ENCODE data around the gene TTC28. TPM values are rescaled to one million over a fixed set of nuclear protein-coding genes. Genes with fewer than 3 reads are reported as not detected.

The TTC28 gene
- total RNA-seq, 1 experiment from 2014 or later: 0.12 TPM

DNA sequence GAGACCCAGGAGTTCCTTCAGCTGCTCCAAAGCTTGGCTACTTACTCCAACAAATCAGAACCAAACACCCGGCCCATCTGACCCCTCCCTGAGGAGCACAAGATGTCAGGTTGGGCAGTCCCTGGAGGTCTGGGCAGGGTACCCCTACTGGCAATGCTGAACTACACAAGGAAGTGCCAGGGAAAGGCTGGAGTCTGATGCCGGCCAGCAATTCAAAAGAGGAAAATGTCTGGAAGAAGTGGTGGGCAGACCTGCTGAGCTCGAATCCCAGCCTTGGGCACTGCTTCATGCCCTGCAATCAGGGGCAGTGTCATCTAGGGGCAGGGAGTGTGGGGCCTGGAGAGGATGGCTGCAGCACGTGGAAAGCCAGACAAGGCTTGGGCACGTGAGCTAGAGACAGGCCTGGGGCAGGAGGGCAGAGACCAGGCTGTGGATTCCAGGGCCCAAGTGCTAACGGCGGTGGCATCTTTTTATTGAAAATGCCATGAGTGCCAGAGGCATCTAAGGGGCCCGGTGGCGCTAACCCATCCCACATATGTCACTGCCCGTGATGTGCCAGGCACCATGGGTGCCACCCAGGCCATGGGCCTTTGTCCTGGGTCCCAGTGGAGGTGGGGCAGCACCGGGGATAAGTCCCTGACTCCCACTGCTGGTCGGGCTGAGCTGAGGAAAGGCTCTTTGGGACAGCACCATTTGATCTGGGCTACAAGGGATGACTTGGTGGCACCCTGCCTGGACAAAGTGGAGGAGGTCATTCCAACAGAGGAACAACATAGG lies 662.7 kb downstream of the TTC28 start:
- intact Hi-C loops (cut with micrococcal nuclease): no loop called here
- H3K27me3 ChIP-seq (ENCODE audit: insufficient read depth, low read length): no peaks in the 10 kb centered on the region
- no peaks in the 10 kb centered on the region for H4K20me1 ChIP-seq (ENCODE audit: insufficient read depth)
- ATAC-seq (no peak), DNase-seq (ENCODE audit: low read depth, low spot score) (no peak)
- no peaks in the 10 kb centered on the region for H3K79me2 ChIP-seq (ENCODE audit: insufficient read depth, low read length)
- ChIA-PET RAD21 (ENCODE audit: low non-redundant PET in 1 of 2, low total read pairs in 2 of 2, uncharacterized antibody in 2 of 2, unreplicated experiment in 2 of 2) (no interaction called here), CTCF (no interaction called here), POLR2A (no interaction called here)
- no TSS peak for BruUV-seq (replicated peaks)
- H2AFZ ChIP-seq (ENCODE audit: low read depth, low read length, poor library complexity, severe bottlenecking): no peak overlapping the region
- H3K9ac ChIP-seq (ENCODE audit: low read length): no peak overlapping the region
- TF ChIP-seq, protein P1, sequence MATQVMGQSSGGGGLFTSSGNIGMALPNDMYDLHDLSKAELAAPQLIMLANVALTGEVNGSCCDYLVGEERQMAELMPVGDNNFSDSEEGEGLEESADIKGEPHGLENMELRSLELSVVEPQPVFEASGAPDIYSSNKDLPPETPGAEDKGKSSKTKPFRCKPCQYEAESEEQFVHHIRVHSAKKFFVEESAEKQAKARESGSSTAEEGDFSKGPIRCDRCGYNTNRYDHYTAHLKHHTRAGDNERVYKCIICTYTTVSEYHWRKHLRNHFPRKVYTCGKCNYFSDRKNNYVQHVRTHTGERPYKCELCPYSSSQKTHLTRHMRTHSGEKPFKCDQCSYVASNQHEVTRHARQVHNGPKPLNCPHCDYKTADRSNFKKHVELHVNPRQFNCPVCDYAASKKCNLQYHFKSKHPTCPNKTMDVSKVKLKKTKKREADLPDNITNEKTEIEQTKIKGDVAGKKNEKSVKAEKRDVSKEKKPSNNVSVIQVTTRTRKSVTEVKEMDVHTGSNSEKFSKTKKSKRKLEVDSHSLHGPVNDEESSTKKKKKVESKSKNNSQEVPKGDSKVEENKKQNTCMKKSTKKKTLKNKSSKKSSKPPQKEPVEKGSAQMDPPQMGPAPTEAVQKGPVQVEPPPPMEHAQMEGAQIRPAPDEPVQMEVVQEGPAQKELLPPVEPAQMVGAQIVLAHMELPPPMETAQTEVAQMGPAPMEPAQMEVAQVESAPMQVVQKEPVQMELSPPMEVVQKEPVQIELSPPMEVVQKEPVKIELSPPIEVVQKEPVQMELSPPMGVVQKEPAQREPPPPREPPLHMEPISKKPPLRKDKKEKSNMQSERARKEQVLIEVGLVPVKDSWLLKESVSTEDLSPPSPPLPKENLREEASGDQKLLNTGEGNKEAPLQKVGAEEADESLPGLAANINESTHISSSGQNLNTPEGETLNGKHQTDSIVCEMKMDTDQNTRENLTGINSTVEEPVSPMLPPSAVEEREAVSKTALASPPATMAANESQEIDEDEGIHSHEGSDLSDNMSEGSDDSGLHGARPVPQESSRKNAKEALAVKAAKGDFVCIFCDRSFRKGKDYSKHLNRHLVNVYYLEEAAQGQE (IDR thresholded peaks at IDR 0.05; ENCODE audit: low read depth): no peak
- TF ChIP-seq, protein P2, sequence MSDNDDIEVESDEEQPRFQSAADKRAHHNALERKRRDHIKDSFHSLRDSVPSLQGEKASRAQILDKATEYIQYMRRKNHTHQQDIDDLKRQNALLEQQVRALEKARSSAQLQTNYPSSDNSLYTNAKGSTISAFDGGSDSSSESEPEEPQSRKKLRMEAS (IDR thresholded peaks at IDR 0.05): no peak
- no peak for TF ChIP-seq EZH2phosphoT487 (IDR thresholded peaks at IDR 0.05; ENCODE audit: borderline replicate concordance)
- no peak for TF ChIP-seq TCF7L2 (IDR thresholded peaks at IDR 0.05; ENCODE audit: borderline replicate concordance, extremely low read depth, insufficient read depth, insufficient read length)
- TF ChIP-seq ELF1 (IDR thresholded peaks at IDR 0.05; ENCODE audit: borderline replicate concordance, low read depth): no peak
- no peak for TF ChIP-seq CEBPB (IDR thresholded peaks at IDR 0.05; ENCODE audit: low read depth)
- TF ChIP-seq YY1 (IDR thresholded peaks at IDR 0.05; ENCODE audit: extremely low read depth, insufficient replicate concordance, low read depth, low read length): no peak
- TF ChIP-seq, protein P3, sequence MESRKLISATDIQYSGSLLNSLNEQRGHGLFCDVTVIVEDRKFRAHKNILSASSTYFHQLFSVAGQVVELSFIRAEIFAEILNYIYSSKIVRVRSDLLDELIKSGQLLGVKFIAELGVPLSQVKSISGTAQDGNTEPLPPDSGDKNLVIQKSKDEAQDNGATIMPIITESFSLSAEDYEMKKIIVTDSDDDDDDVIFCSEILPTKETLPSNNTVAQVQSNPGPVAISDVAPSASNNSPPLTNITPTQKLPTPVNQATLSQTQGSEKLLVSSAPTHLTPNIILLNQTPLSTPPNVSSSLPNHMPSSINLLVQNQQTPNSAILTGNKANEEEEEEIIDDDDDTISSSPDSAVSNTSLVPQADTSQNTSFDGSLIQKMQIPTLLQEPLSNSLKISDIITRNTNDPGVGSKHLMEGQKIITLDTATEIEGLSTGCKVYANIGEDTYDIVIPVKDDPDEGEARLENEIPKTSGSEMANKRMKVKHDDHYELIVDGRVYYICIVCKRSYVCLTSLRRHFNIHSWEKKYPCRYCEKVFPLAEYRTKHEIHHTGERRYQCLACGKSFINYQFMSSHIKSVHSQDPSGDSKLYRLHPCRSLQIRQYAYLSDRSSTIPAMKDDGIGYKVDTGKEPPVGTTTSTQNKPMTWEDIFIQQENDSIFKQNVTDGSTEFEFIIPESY (IDR thresholded peaks at IDR 0.05; ENCODE audit: extremely low read depth, insufficient replicate concordance, low read length): no peak
- no peak for TF ChIP-seq ZFX (IDR thresholded peaks at IDR 0.05)
- TF ChIP-seq ZNF274 (IDR thresholded peaks at IDR 0.05; ENCODE audit: low read depth, low read length): no peak
- no peak for TF ChIP-seq POLR2AphosphoS5 (IDR thresholded peaks at IDR 0.05; ENCODE audit: low read depth, low read length)
- no peak for TF ChIP-seq EGR1 (IDR thresholded peaks at IDR 0.05; ENCODE audit: low read depth)
- TF ChIP-seq CBX3 (IDR thresholded peaks at IDR 0.05; ENCODE audit: low read depth): no peak
- TF ChIP-seq SP1 (IDR thresholded peaks at IDR 0.05; ENCODE audit: low read depth): no peak
- no peak for TF ChIP-seq POLR2A (IDR thresholded peaks at IDR 0.05; ENCODE audit: borderline replicate concordance, extremely low read depth, insufficient read depth, insufficient read length)
- no peak for TF ChIP-seq RAD21 (IDR thresholded peaks at IDR 0.05; ENCODE audit: low read depth)
- no peak for TF ChIP-seq FOSL1 (IDR thresholded peaks at IDR 0.05; ENCODE audit: low read depth)
- TF ChIP-seq JUND (IDR thresholded peaks at IDR 0.05): no peak
- H3K4me3 ChIP-seq (replicated peaks in 1 of 2; ENCODE audit: low read depth in 1 of 2, low read length in 2 of 2): no peak overlapping the region
- no peaks in the 10 kb centered on the region for H3K36me3 ChIP-seq (ENCODE audit: control insufficient read depth in 1 of 2, insufficient read depth in 2 of 2, low read length in 2 of 2)
- H3K4me2 ChIP-seq (ENCODE audit: low read length): no peak overlapping the region
- peaks cover 0 to 6% of the 10 kb centered on the region in 2 experiments; a peak in 1 of 4 replicates for H3K4me1 ChIP-seq (ENCODE audit: control insufficient read depth in 1 of 2, insufficient read depth in 2 of 2, low read length in 2 of 2)
- H3K9me3 ChIP-seq (ENCODE audit: control insufficient read depth in 1 of 2, insufficient read depth in 1 of 2, low read depth in 1 of 2, low read length in 2 of 2): no peaks in the 10 kb centered on the region
- no peak overlapping the region for H3K27ac ChIP-seq (ENCODE audit: low read depth, low read length)
- no peaks in the 10 kb centered on the region for H3K9me2 ChIP-seq (ENCODE audit: insufficient read depth)
